Cardiac muscle cell (in vitro differentiated cells and primary cell): Measurements from ENCODE around the gene SERPINB5. TPM values are rescaled to one million over a fixed set of nuclear protein-coding genes. Genes with fewer than 3 reads are reported as not detected.

Experiments
- DNase-seq, 2 donors: peaks; one replicate each; pipeline versions ENCODE4 v3.0.0 to v3.0.0-alpha.2; 2010 to 2017; ENCODE audit warnings: low read depth in 1 of 2, low spot score in 1 of 2
- H3K27ac ChIP-seq: fragments of 200-600 bp; sonication (generic); 2 replicates; pipeline ENCODE4 v1.5.1; 2016
- H3K27me3 ChIP-seq: fragments of 200-600 bp; sonication (generic); 2 replicates; pipeline ENCODE4 v1.6.0; 2016; ENCODE audit warnings: control low read depth
- H3K36me3 ChIP-seq: fragments of 200-600 bp; sonication (generic); 2 replicates; pipeline ENCODE4 v1.5.1; 2016; ENCODE audit warnings: control low read depth
- H3K4me1 ChIP-seq: fragments of 200-600 bp; sonication (generic); 2 replicates; pipeline ENCODE4 v1.8.1; 2017; ENCODE audit warnings: low read depth, mild to moderate bottlenecking, mixed run types
- H3K4me3 ChIP-seq: fragments of 200-600 bp; sonication (generic); 2 replicates; pipeline ENCODE4 v1.5.1; 2016; ENCODE audit warnings: mild to moderate bottlenecking
- H3K9me3 ChIP-seq: fragments of 200-600 bp; sonication (generic); 2 replicates; pipeline ENCODE4 v1.5.1; 2017; ENCODE audit warnings: low read depth, mild to moderate bottlenecking, control low read depth
- CTCF ChIP-seq: IDR thresholded peaks from 2 replicates; pipeline ENCODE4 v1.5.1; 2012; ENCODE audit warnings: low read depth, mild to moderate bottlenecking, low read length
- polyA plus RNA-seq: library from polyadenylated mRNA; unstranded; fragments of >200 nt; fragmentation: Nextera tagmentation; extraction: Ambion mirVana; gene quantifications from 2 replicates; pipeline ENCODE4 v1.2.1, GENCODE V29; 2016
- total RNA-seq: library from RNA; depleted of rRNA; stranded (reverse); fragments of >200 nt; gene quantifications from 2 replicates; pipeline ENCODE4 v1.2.3, GENCODE V29; 2016

SERPINB5 gene
- total and polyA plus RNA-seq, 2 experiments from 2014 or later: not detected

GRCh38 chr18:63551769-63552168 lies 75.0 kb downstream of the SERPINB5 start:
- TF ChIP-seq CTCF: no peak
- Histone ChIP-seq H3K9me3 (no peaks in the 10 kb centered on the region), H3K4me1 (peaks cover 4% of the 10 kb centered on the region), H3K36me3 (no peaks in the 10 kb centered on the region), H3K27ac (no peak overlapping the region), H3K27me3 (no peaks in the 10 kb centered on the region), H3K4me3 (no peak overlapping the region)
- no peak for DNase-seq

- Histone ChIP-seq H3K27ac (peak overlapping the region; percentile 49), H3K9me3 (no peaks in the 10 kb centered on the region), H3K36me3 (no peaks in the 10 kb centered on the region), H3K4me3 (no peak overlapping the region), H3K27me3 (no peaks in the 10 kb centered on the region), H3K4me1 (peaks cover 4% of the 10 kb centered on the region)
- no peak for DNase-seq
- no peak for TF ChIP-seq CTCF
Measured at GRCh38 chr18:63552581-63552980, 75.8 kb downstream of the SERPINB5 start.

GRCh38 chr18:63553081-63553480 lies 76.3 kb downstream of the SERPINB5 start:
- Histone ChIP-seq H3K4me1 (peaks cover 4% of the 10 kb centered on the region), H3K36me3 (no peaks in the 10 kb centered on the region), H3K27me3 (no peaks in the 10 kb centered on the region), H3K27ac (peak overlapping the region; percentile 49), H3K9me3 (no peaks in the 10 kb centered on the region), H3K4me3 (no peak overlapping the region)
- peak; percentile 53 to 65 for DNase-seq
- no peak for TF ChIP-seq CTCF

Other genes starting within 250 kb of the SERPINB5 start
- gene BCL2, start 157.2 kb upstream of the SERPINB5 start, total RNA-seq: 0.70 and 0.98 TPM in 2 replicates
- 0.02 and 0.51 TPM in 2 replicates for gene BCL2, start 157.2 kb upstream of the SERPINB5 start, polyA plus RNA-seq
- 20.9 and 21.3 TPM in 2 replicates for gene KDSR, start 109.8 kb upstream of the SERPINB5 start, total RNA-seq
- gene KDSR, start 109.8 kb upstream of the SERPINB5 start, polyA plus RNA-seq: 28.0 and 42.8 TPM in 2 replicates
- gene VPS4B, start 54.5 kb upstream of the SERPINB5 start, total RNA-seq: 9.1 and 14.3 TPM in 2 replicates
- gene VPS4B, start 54.5 kb upstream of the SERPINB5 start, polyA plus RNA-seq: 14.6 and 15.5 TPM in 2 replicates
- not detected in 2 replicates for gene SERPINB12, start 65.4 kb downstream of the SERPINB5 start, total RNA-seq
- not detected in 2 replicates for gene SERPINB12, start 65.4 kb downstream of the SERPINB5 start, polyA plus RNA-seq
- not detected in 2 replicates for gene SERPINB13, start 110.4 kb downstream of the SERPINB5 start, total RNA-seq
- not detected in 2 replicates for gene SERPINB13, start 110.4 kb downstream of the SERPINB5 start, polyA plus RNA-seq
- gene SERPINB4, start 167.3 kb downstream of the SERPINB5 start, total RNA-seq: not detected in 2 replicates
- gene SERPINB4, start 167.3 kb downstream of the SERPINB5 start, polyA plus RNA-seq: not detected in 2 replicates
- gene SERPINB3, start 184.9 kb downstream of the SERPINB5 start, total RNA-seq: not detected in 2 replicates
- gene SERPINB3, start 184.9 kb downstream of the SERPINB5 start, polyA plus RNA-seq: not detected in 2 replicates
- gene SERPINB11, start 226.0 kb downstream of the SERPINB5 start, total RNA-seq: not detected in 2 replicates
- not detected in 2 replicates for gene SERPINB11, start 226.0 kb downstream of the SERPINB5 start, polyA plus RNA-seq